Adrenal gland (tissue), 5 donors: Measurements from ENCODE around the gene LRP1B.

Source experiments
- CTCF ChIP-seq, 6 experiments: fragments of 450-650 bp in 4 of 6; fragments of 200-600 bp in 2 of 6; sonication (generic) in 1 of 6; IDR thresholded peaks; 1 replicate in 5 of 6; 2 replicates in 1 of 6; pipeline versions ENCODE4 v1.5.1 to v1.8.0; 2016 to 2021; ENCODE audit warnings: antibody characterized with exemption in 6 of 6, mild to moderate bottlenecking in 2 of 6, moderate library complexity in 1 of 6
- POLR2A ChIP-seq, 2 donors: fragments of 450-650 bp; IDR thresholded peaks; one replicate each; pipeline ENCODE4 v1.6.1; 2017; ENCODE audit warnings: antibody characterized with exemption in 2 of 2, mild to moderate bottlenecking in 2 of 2, moderate library complexity in 1 of 2
- donor health status: DM: no; HTN: no; CAD: no.

GRCh38 chr2:140630557-140630956 lies 1500.3 kb downstream of the LRP1B start:
- TF ChIP-seq CTCF (IDR thresholded peaks at IDR 0.05) (no peak), POLR2A (IDR thresholded peaks at IDR 0.05) (no peak)
